ENCODE measurements around the gene TP53BP1.

GRCh38 chr15:43513550-43513949, 20.6 kb upstream of the TP53BP1 start:
- TF ChIP-seq POLR2A (IDR thresholded peaks at IDR 0.05): no peak
- TF ChIP-seq CTCF (IDR thresholded peaks at IDR 0.05): no peak

Data from stomach (tissue), 4 donors.